Left colon (tissue), 2 donors: ENCODE results near the gene FAM107A. TPM values are rescaled to one million over a fixed set of nuclear protein-coding genes. Genes with fewer than 3 reads are reported as not detected.
A peak's percentile ranks its signal among the peaks of the same experiment; 100 is the strongest.

Experiments
- ATAC-seq: fragments of 200-7000 bp; cut with Tn5 transposase; one replicate; pipeline ENCODE4 v1.9.1; 2020; ENCODE audit warnings: mild to moderate bottlenecking, moderate library complexity
- DNase-seq, 2 donors: peaks; one replicate each; pipeline ENCODE4 v3.0.0-alpha.2; 2020
- intact Hi-C, 2 donors: fragments of 100-400 bp; cut with DNase I in 1 of 2; cut with micrococcal nuclease in 1 of 2; formaldehyde crosslinking; loops; one replicate each; pipeline versions ENCODE4 v1.11.2 to v1.14.0; 2022; cut with DNase I, micrococcal nuclease
- total RNA-seq, 2 donors: library from RNA; stranded (reverse); fragmentation: NEBNext Ultra II Directional; extraction: Animal tissue kit (Norgen Biotek cat#: 25700); gene quantifications; one replicate each; pipeline ENCODE4 v1.2.1, GENCODE V29; 2021
- donor health status: DM: no; HTN: no; CAD: no.
- donor health status: DM: yes; HTN: yes; CAD: no.

FAM107A gene
- total RNA-seq, 2 donors from 2014 or later = 7.8 to 10.2 TPM

- ATAC-seq (no peak), DNase-seq (no peak)
- intact Hi-C loops = no loop called here
Measured at GRCh38 chr3:58555203-58555602, 22.0 kb downstream of the FAM107A start.

- intact Hi-C loops = no loop called here
- ATAC-seq = peak; percentile 66
- DNase-seq = no peak
Measured at GRCh38 chr3:58553003-58553402, 24.2 kb downstream of the FAM107A start.

DNA sequence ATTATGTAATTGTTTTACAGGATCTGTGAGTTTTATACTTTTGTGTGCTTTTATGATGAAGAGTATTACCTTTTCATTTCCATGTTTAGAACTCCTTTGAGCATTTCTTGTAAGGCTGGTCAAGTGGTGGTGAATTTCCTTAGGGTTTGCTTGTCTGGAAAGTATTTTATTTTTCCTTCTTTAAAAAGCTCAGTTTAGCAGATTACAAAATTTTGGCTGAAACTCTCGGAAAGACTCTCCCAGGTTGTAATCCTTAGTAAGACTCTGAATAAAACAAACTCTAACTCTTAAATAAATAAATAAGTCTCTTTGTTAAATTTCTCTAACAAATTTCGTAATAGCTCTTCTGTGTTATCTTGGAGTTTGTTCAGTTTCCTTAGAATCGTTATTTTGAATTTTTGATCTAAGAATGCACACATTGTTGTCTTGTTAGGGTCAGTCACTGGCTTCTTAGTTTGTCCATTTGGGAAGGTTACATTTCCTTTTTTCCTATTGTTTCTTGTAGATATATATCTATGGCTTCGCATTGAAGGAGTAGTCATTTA lies 25.5 kb downstream of the FAM107A start:
- no peak for ATAC-seq
- intact Hi-C loops = no loop called here
- DNase-seq = no peak

DNA sequence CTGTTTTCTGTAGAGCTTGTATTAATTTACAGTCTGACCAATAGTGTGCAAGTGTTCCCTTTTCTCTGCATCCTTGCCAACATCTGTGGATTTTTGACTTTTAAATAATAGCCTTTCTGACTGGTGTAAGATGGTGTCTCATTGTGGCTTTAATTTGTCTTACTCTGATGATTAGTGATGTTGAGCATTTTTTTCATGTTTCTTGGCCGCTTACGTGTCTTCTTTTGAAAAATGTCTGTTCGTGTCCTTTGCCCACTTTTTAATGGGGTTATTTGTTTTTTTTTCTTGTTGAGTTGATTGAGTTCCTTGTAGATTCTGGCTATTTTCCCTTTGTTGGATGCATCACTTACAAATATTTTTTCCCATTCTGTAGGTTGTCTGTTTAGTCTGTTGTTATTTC lies 32.6 kb downstream of the FAM107A start:
- intact Hi-C loops = no loop called here
- DNase-seq (no peak), ATAC-seq (no peak)

GRCh38 chr3:58540176-58540858 lies 36.9 kb downstream of the FAM107A start:
- DNase-seq (no peak), ATAC-seq (no peak)
- intact Hi-C loops = no loop called here

- intact Hi-C loops = no loop called here
- ATAC-seq (no peak), DNase-seq (no peak)
Measured at GRCh38 chr3:58539626-58540025, 37.6 kb downstream of the FAM107A start.

GRCh38 chr3:58537412-58538301 lies 39.5 kb downstream of the FAM107A start:
- ATAC-seq (no peak), DNase-seq (no peak)
- intact Hi-C loops = no loop called here

DNA sequence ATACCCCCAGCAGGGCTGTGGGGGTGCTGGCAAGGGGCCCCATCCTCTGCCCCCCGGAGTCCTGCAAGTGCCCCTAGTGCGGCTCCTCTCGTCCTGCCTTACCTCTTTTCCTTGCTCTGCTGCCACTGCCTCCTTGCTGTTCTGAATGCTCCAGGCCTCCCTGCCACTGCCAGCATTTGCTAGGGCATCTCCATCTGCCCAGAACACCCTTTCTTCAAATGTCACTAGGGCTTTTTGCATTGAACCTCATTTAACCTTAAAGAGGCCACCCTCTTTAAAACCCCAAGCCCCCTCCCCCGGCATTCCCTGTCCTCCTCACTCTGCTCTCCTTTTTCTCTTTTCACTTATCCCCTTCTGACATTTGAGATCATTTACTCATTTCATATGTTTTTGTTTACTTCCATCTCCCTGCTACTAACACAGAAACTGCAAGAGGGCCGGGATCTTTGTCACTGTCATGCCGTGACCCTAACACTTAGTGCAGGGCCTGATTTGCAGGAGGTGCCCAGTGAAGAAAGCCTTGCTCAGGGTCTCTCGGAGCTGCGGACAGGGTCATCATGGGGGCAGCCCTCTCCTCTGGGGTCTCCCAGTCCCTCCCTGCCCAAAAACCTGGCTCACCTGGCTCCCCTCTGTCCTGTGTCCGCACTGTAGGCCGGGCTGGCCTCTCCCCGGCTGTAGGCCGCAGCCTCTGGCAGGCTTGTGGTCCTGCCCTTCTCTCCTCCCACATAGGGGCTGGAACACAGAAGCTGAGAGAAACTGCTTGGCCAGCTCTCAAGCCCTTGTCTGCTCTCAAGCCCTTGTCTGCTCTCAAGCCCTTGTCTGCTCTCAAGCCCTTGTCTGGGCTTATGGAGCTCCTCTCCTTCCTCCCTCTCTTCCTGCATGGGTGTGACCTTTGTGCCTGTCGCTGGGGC lies 40.4 kb downstream of the FAM107A start, which contains the start of gene ACOX2:
ACOX2 (minus strand) TSS at position 690 of the 911 bp plus-strand sequence. CDS start 2,084 bp downstream, outside the sequence.
- DNase-seq (peak; percentile 54 to 67), ATAC-seq (peak; percentile 48)
- intact Hi-C loops = no loop called here

DNA sequence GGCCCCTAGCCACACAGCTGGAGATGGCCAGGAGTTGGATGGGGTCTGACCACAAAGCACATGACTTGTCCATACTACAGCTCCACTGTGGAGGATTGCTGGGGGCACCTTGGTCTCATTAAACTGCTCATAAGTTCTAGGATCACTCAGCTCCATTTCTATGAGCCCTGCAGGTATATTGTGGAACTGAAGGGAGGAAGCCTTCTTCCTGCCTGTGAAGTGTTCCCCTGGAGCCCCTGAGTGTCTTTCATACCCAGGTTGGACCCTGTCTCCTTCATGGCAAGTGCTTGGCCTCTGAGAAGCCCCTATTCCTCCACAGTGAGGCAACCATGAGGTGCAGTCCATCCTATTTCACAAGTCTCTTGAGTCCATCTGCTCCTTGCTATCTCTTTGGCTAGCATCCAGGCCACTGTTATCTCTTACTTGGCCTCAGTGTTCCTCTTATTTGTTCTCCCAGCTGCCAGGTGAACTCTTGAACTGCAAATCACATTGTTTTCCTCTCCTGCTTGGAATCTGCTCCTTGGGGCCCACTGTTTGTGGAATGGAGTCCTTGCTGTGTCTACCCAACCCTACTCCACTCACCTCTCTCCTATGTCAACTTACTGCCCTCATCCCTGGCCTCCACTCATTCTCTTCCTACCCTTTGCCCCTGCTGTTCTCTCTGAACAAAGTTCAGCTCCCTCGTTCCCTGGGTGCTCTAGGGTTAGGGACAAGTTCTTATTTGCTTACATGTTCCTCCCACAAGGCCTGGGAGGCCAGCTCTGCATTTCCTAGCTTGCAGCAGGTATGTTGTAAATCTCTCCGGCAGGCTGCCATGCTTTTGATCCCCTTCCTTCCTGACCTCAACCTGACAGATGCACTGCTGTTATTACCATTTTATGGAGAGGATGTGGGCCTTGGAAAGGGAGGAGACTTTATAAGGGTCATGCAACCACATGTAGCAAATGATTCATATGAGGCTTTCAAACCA lies 41.4 kb downstream of the FAM107A start:
- intact Hi-C loops = no loop called here
- ATAC-seq = peak; percentile 74
- DNase-seq = peak; percentile 79 to 90

DNA sequence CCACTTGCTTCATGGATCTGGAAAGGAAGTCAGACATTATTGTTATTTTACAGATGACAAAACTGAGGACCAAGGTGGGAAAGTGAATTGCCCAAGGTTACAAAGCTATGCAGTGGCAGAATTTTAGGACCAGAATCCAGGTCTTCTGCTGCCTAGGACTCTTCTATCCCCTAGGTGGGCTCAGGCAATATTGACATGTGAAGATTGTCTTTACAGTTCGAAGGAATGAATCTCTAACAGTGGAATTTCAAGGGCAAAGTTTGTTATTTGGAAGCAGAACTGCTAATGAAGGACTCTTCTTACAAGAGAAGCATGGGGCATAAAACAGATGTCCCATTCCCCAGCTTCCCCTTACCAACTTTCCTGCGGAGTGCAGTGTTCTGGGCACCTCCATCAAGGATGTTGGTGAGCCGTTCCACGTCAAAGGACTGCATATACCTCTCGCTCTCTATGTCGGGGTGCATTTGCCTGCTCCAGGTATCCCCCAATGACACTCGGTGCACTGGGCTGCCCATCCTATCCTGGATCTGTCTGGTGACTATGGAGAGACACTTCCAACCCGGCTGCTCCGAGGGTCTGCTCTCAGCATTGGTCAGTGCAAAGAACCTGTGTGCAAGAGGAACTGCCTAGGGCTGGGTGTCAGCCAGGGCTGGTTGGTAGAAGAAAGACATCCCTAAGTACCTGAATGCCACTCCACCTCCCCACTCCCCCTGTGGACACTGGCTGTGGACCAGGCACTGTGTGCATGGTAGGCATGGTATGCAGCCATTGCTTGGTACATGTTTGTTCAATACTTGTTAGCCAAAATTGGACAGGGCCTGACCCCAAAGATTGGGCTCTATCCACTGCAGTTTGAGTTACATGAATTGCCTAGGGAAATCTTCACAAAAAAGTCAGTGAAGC lies 42.3 kb downstream of the FAM107A start:
- no peak for DNase-seq
- ATAC-seq = no peak
- intact Hi-C loops = no loop called here

GRCh38 chr3:58532794-58533220 lies 44.4 kb downstream of the FAM107A start:
- intact Hi-C loops = no loop called here
- ATAC-seq (peak; percentile 33), DNase-seq (peak; percentile 55 to 81)

GRCh38 chr3:58531956-58532355 lies 45.2 kb downstream of the FAM107A start:
- ATAC-seq (no peak), DNase-seq (no peak)
- intact Hi-C loops = no loop called here

GRCh38 chr3:58531555-58531954 lies 45.6 kb downstream of the FAM107A start:
- ATAC-seq (peak; percentile 16), DNase-seq (peak; percentile 39 to 50)
- intact Hi-C loops = no loop called here

DNA sequence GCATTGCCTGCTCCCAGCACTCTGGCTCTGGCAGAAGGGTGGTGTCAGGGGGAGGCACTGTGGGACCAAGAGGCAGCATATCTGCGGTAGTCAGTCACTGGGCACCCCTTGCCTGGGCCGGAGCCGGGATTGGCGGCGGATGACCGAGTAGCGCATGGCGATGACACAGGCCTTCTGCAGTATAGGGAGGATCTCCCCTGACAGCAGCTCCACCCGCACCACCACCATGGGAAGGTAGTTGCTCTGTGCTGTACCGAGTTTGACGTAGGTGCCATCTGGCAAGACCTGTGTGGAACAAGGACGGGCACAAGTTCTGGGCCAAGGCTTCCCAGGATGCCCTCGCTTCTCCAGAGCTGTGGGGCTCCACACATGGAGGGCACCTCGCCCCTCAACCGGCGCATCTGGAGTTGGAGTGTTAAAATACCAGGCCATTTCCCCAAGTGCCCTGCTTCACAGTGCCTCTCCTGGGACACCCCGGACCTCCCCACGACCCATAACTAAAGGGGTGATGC lies 46.8 kb downstream of the FAM107A start:
- no peak for DNase-seq
- intact Hi-C loops = no loop called here

GRCh38 chr3:58529516-58530353 lies 47.5 kb downstream of the FAM107A start:
- ATAC-seq = peak; percentile 13
- intact Hi-C loops = no loop called here
- peak in 1 of 2 donors; percentile 35 for DNase-seq

More for the DNA sequence above, 46.8 kb downstream of the FAM107A start:
- no peak for ATAC-seq
